ENCODE measurements around the gene CYP2W1. TPM values are rescaled to one million over a fixed set of nuclear protein-coding genes. Genes with fewer than 3 reads are reported as not detected.

CYP2W1 gene
- total RNA-seq, 1 donor from 2014 or later = not detected

- TF ChIP-seq, protein P1, sequence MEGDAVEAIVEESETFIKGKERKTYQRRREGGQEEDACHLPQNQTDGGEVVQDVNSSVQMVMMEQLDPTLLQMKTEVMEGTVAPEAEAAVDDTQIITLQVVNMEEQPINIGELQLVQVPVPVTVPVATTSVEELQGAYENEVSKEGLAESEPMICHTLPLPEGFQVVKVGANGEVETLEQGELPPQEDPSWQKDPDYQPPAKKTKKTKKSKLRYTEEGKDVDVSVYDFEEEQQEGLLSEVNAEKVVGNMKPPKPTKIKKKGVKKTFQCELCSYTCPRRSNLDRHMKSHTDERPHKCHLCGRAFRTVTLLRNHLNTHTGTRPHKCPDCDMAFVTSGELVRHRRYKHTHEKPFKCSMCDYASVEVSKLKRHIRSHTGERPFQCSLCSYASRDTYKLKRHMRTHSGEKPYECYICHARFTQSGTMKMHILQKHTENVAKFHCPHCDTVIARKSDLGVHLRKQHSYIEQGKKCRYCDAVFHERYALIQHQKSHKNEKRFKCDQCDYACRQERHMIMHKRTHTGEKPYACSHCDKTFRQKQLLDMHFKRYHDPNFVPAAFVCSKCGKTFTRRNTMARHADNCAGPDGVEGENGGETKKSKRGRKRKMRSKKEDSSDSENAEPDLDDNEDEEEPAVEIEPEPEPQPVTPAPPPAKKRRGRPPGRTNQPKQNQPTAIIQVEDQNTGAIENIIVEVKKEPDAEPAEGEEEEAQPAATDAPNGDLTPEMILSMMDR (IDR thresholded peaks at IDR 0.05) = no peak
- Mint-ChIP-seq H3K36me3 (ENCODE audit: low read depth) (no peaks in the 10 kb centered on the region), H3K9me3 (ENCODE audit: low read depth) (no peaks in the 10 kb centered on the region), H3K27ac (ENCODE audit: unreplicated experiment) (no peak overlapping the region), H3K27me3 (ENCODE audit: low read depth) (no peaks in the 10 kb centered on the region), H3K4me3 (ENCODE audit: unreplicated experiment) (no peak overlapping the region), H3K4me1 (ENCODE audit: low read depth) (no peaks in the 10 kb centered on the region)
- no peak for DNase-seq (ENCODE audit: low spot score)
These were observed 3.1 kb downstream of the CYP2W1 start for GRCh38 chr7:985915-986741.

DNA sequence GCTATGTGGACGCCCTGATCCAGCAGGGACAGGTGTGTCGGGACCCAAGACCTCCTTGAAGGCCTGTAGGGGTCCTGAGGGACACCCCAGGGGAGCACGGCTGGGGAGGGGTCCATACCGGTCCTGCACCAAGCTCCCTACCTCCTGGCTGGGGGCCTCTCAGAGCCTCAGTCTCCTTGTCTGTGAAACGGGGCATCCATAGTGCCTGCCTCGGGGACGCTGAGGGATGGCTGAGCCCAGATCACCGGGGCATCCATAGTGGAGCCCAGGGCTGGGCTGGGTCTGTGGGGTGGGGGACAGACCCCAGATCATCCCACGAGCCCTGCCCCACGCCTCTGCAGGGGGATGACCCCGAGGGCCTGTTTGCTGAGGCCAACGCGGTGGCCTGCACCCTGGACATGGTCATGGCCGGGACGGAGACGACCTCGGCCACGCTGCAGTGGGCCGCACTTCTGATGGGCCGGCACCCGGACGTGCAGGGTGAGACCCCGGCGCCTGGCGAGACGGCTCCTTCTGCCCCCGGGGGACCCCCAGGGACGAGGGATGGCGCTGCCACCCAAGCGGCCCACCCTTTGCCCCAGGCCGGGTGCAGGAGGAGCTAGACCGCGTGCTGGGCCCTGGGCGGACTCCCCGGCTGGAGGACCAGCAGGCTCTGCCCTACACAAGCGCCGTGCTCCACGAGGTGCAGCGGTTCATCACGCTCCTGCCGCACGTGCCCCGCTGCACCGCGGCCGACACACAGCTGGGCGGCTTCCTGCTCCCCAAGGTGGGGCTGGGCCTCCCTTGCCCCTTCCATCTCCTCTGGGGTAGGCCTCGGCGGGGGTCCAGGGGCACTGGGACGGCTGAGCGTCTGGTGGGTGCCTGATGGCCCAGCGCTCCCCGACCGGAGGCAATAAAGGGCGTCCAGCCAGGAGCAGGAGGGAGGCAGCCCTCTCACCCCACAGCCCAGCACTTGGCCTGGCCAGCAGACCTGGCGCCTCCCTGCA is 4.1 kb downstream of the CYP2W1 start:
- TF ChIP-seq, protein P1 (IDR thresholded peaks at IDR 0.05) = no peak
- DNase-seq (ENCODE audit: low spot score) = peak; percentile 90
- Mint-ChIP-seq H3K4me1 (ENCODE audit: low read depth) (no peaks in the 10 kb centered on the region), H3K4me3 (ENCODE audit: unreplicated experiment) (no peak overlapping the region), H3K27ac (ENCODE audit: unreplicated experiment) (no peak overlapping the region), H3K36me3 (ENCODE audit: low read depth) (no peaks in the 10 kb centered on the region), H3K27me3 (ENCODE audit: low read depth) (no peaks in the 10 kb centered on the region), H3K9me3 (ENCODE audit: low read depth) (no peaks in the 10 kb centered on the region)

GRCh38 chr7:987909-988308 is 4.9 kb downstream of the CYP2W1 start:
- no peak for DNase-seq (ENCODE audit: low spot score)
- H3K4me3 Mint-ChIP-seq (ENCODE audit: unreplicated experiment) = no peak overlapping the region
- H3K27ac Mint-ChIP-seq (ENCODE audit: unreplicated experiment) = no peak overlapping the region
- H3K36me3 Mint-ChIP-seq (ENCODE audit: low read depth) = no peaks in the 10 kb centered on the region
- H3K9me3 Mint-ChIP-seq (ENCODE audit: low read depth) = no peaks in the 10 kb centered on the region
- H3K27me3 Mint-ChIP-seq (ENCODE audit: low read depth) = no peaks in the 10 kb centered on the region
- TF ChIP-seq, protein P1 (IDR thresholded peaks at IDR 0.05) = no peak
- H3K4me1 Mint-ChIP-seq (ENCODE audit: low read depth) = peaks cover under 1% of the 10 kb centered on the region

- H3K27ac Mint-ChIP-seq (ENCODE audit: unreplicated experiment) = no peak overlapping the region
- H3K36me3 Mint-ChIP-seq (ENCODE audit: low read depth) = no peaks in the 10 kb centered on the region
- TF ChIP-seq, protein P1 (IDR thresholded peaks at IDR 0.05) = peak; percentile 20
- H3K9me3 Mint-ChIP-seq (ENCODE audit: low read depth) = no peaks in the 10 kb centered on the region
- H3K27me3 Mint-ChIP-seq (ENCODE audit: low read depth) = no peaks in the 10 kb centered on the region
- peak; percentile 91 for DNase-seq (ENCODE audit: low spot score)
- no peak overlapping the region for H3K4me3 Mint-ChIP-seq (ENCODE audit: unreplicated experiment)
- H3K4me1 Mint-ChIP-seq (ENCODE audit: low read depth) = peaks cover 6% of the 10 kb centered on the region
These were observed 5.5 kb downstream of the CYP2W1 start for GRCh38 chr7:988426-988911.

DNA sequence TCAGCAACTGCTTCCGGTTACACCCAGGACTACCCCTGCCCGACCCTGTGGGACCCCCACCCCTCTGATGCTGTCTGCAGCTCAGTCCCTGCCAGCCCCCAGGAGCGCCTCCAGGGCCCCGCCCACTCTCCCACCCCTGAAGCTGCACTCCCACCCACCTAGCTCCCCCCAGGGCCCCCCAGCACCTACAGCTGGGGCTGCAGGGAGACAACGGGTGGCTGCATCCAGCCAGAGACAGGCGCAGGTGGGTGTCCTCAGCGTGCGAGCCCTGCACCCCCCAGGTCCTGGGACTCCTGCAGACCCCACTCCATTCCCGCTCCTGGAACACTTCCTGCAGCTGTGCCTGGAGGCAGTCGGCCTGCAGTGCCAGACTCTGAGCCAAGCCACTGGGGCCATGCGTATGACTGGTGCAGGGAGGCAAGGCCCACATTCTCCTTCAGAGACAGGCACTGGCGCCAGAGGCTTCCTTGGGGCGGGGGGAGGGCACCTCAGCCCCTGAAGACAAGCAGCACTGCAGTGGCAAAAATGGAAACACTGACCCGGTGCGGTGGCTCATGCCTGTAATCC is 6.1 kb downstream of the CYP2W1 start:
- H3K27me3 Mint-ChIP-seq (ENCODE audit: low read depth) = no peaks in the 10 kb centered on the region
- no peaks in the 10 kb centered on the region for H3K36me3 Mint-ChIP-seq (ENCODE audit: low read depth)
- TF ChIP-seq, protein P1 (IDR thresholded peaks at IDR 0.05) = no peak
- H3K9me3 Mint-ChIP-seq (ENCODE audit: low read depth) = no peaks in the 10 kb centered on the region
- H3K27ac Mint-ChIP-seq (ENCODE audit: unreplicated experiment) = no peak overlapping the region
- no peak for DNase-seq (ENCODE audit: low spot score)
- H3K4me3 Mint-ChIP-seq (ENCODE audit: unreplicated experiment) = no peak overlapping the region
- peaks cover 8% of the 10 kb centered on the region for H3K4me1 Mint-ChIP-seq (ENCODE audit: low read depth)
